GM10248 (cell line): Measurements from ENCODE around the gene ATRNL1.

ENCODE experiments used
- CTCF ChIA-PET: fragments of 300-600 bp; sonication (Branson Sonifier 250); formaldehyde crosslinking; extraction: SDS; loops from one replicate; lab custom pipeline; 2021; ENCODE audit warnings: antibody characterized with exemption; lab: Yijun Ruan, JAX
- POLR2A ChIA-PET: fragments of 350-650 bp; sonication (Branson Sonifier 250); formaldehyde crosslinking; extraction: SDS; loops from one replicate; lab custom pipeline; 2020; ENCODE audit warnings: antibody characterized with exemption; lab: Yijun Ruan, JAX
- DNase-seq: peaks from one replicate; pipeline ENCODE4 v3.0.0; 2012; ENCODE audit errors: extremely low spot score
- CTCF ChIP-seq: IDR thresholded peaks from 2 replicates; pipeline ENCODE4 v1.5.1; 2012; ENCODE audit warnings: mild to moderate bottlenecking, low read depth; ENCODE audit errors: extremely low read depth, missing control alignments, control extremely low read depth

Gene ATRNL1

GRCh38 chr10:115949282-115949844, 856.2 kb downstream of the ATRNL1 start:
- CTCF ChIA-PET, result interaction anchor here (0.8 to 1.4 kb wide), 4 partner anchors 10 to 20 kb away, joined by 3 to 5 read pairs (median 3); no protein-coding TSS in a partner anchor
- TF ChIP-seq CTCF, result no peak
- POLR2A ChIA-PET, result no interaction called here
- DNase-seq, result no peak

- no peak for DNase-seq
- CTCF ChIA-PET, result interaction anchor here (0.8 to 1.2 kb wide), 2 partner anchors 9 to 17 kb away, joined by 3 to 5 read pairs; no protein-coding TSS in a partner anchor
- POLR2A ChIA-PET, result no interaction called here
- TF ChIP-seq CTCF, result no peak
Measured at GRCh38 chr10:115950320-115950719, 857.2 kb downstream of the ATRNL1 start.

GRCh38 chr10:115951242-115951641, 858.1 kb downstream of the ATRNL1 start:
- CTCF ChIA-PET, result no interaction called here
- no peak for DNase-seq
- no peak for TF ChIP-seq CTCF
- POLR2A ChIA-PET, result no interaction called here

- no peak for TF ChIP-seq CTCF
- no peak for DNase-seq
- POLR2A ChIA-PET, result no interaction called here
- CTCF ChIA-PET, result no interaction called here
Measured at GRCh38 chr10:115953281-115953680, 860.1 kb downstream of the ATRNL1 start.

GRCh38 chr10:115953968-115954367, 860.8 kb downstream of the ATRNL1 start:
- no peak for DNase-seq
- ChIA-PET CTCF (no interaction called here), POLR2A (no interaction called here)
- no peak for TF ChIP-seq CTCF

- no peak for TF ChIP-seq CTCF
- CTCF ChIA-PET, result interaction anchor here (0.9 to 1.4 kb wide), 2 partner anchors 10 to 19 kb away, joined by 3 read pairs; no protein-coding TSS in a partner anchor
- DNase-seq, result no peak
- POLR2A ChIA-PET, result no interaction called here
Measured at GRCh38 chr10:115956225-115957011, 863.3 kb downstream of the ATRNL1 start.
